ENCODE data around the gene HSH2D.

The HSH2D gene

DNA sequence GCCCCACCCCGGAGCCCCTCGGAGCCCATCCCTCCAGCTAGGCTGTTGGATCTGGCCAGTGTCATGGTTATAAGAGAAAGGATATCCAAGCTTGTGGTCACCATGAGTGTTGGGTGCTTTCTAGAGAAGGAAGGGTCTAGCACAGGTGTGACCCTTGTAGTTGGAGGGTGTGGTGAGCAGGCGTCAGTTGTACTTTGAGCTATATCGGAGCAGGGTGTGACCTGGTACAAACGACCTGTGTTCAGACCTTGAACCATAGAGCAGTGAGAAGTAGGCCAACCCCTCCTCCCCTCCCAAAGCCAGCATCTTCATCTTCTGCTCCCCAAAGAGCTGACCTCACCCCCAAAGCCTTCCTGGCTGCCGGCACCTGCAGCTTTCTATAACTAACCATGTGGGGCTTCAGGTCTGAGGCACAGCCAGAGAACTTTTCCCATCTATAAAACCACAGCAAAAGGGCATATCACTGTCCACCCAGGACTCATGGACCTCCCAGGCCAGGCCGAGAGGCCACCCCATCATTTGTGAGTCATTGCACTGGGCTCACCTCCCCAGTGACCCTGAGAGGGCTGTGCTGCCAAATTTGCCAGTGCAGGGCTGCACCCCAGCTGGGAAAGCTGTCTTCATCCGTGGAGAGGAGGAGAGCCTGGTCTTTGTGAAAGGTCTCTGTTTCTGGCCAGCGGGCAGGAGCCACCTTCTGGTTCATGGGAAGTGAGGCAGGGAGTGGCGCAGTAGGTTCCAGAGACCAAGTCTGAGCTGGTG, 17.6 kb upstream of the HSH2D start:
- Histone ChIP-seq H3K27me3 (ENCODE audit: insufficient read depth, low read length) (no peaks in the 10 kb centered on the region), H3K4me3 (ENCODE audit: low read depth, low read length, poor library complexity, severe bottlenecking) (no peak overlapping the region), H3K9me3 (ENCODE audit: low read length) (no peaks in the 10 kb centered on the region), H3F3A (ENCODE audit: insufficient read depth, low read length) (no peaks in the 10 kb centered on the region), H2AFZ (ENCODE audit: low read length) (no peak overlapping the region), H3K36me3 (ENCODE audit: insufficient read depth, low read length) (peaks cover 97% of the 10 kb centered on the region), H3K27ac (ENCODE audit: low read depth, low read length, poor library complexity, severe bottlenecking) (no peak overlapping the region), H3K9me2 (ENCODE audit: low read depth, low read length) (no peaks in the 10 kb centered on the region), H3K79me2 (ENCODE audit: insufficient read depth, low read length) (no peaks in the 10 kb centered on the region), H3K4me1 (ENCODE audit: insufficient read depth, low read length, severe bottlenecking) (no peaks in the 10 kb centered on the region), H3K4me2 (ENCODE audit: low read length) (no peak overlapping the region), H4K20me1 (ENCODE audit: insufficient read depth, low read length) (no peaks in the 10 kb centered on the region), H3K9ac (ENCODE audit: low read length) (no peak overlapping the region)
- TF ChIP-seq CTCF (IDR thresholded peaks at IDR 0.05; ENCODE audit: low read length), result no peak
- no peak for TF ChIP-seq EZH2 (IDR thresholded peaks at IDR 0.05; ENCODE audit: borderline replicate concordance, low read length)

GRCh38 chr19:16127080-16127479, 16.4 kb upstream of the HSH2D start:
- Histone ChIP-seq H3K4me2 (ENCODE audit: low read length) (no peak overlapping the region), H3K9me2 (ENCODE audit: low read depth, low read length) (no peaks in the 10 kb centered on the region), H4K20me1 (ENCODE audit: insufficient read depth, low read length) (no peaks in the 10 kb centered on the region)

DNA sequence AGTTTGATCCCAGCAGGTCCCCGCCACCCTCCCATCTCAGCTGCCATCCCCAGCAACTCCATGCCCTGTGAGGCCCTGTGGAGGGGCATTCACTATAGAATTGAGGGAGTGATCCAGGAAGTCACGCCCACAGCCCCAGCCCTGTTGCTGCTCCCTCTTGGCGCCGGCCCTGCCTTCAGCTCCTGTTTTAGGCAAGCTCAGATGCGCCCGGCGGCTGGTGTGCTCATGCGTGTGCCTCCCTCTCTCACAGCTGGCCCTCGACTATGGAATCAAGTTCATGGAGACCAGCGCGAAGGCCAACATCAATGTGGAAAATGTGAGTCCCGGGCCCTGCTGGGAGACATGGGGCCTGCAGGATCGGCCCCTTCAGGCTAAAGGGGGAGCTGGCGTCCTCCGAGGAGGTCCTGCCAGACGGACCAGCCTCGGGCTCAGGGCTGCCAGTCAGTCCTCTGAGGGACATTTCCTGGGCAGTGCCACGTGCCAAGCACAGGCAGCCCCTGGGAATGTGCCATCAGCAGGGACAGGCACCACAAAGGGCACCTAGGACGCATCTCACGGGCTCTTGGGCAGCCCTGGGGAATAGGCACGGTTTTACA, 15.6 kb upstream of the HSH2D start:
- Histone ChIP-seq H3K4me2 (ENCODE audit: low read length) (no peak overlapping the region), H3K27me3 (ENCODE audit: insufficient read depth, low read length) (no peaks in the 10 kb centered on the region), H3K4me3 (ENCODE audit: low read depth, low read length, poor library complexity, severe bottlenecking) (no peak overlapping the region), H3K36me3 (ENCODE audit: insufficient read depth, low read length) (peaks cover 97% of the 10 kb centered on the region), H3K9ac (ENCODE audit: low read length) (no peak overlapping the region), H3K9me2 (ENCODE audit: low read depth, low read length) (no peaks in the 10 kb centered on the region), H3K27ac (ENCODE audit: low read depth, low read length, poor library complexity, severe bottlenecking) (no peak overlapping the region), H3K79me2 (ENCODE audit: insufficient read depth, low read length) (no peaks in the 10 kb centered on the region), H3K9me3 (ENCODE audit: low read length) (no peaks in the 10 kb centered on the region), H2AFZ (ENCODE audit: low read length) (no peak overlapping the region), H4K20me1 (ENCODE audit: insufficient read depth, low read length) (no peaks in the 10 kb centered on the region), H3K4me1 (ENCODE audit: insufficient read depth, low read length, severe bottlenecking) (no peaks in the 10 kb centered on the region), H3F3A (ENCODE audit: insufficient read depth, low read length) (no peaks in the 10 kb centered on the region)
- no peak for TF ChIP-seq CTCF (IDR thresholded peaks at IDR 0.05; ENCODE audit: low read length)
- no peak for TF ChIP-seq EZH2 (IDR thresholded peaks at IDR 0.05; ENCODE audit: borderline replicate concordance, low read length)

More at GRCh38 chr19:16127080-16127479, 16.4 kb upstream of the HSH2D start:
- H3K36me3 ChIP-seq (ENCODE audit: insufficient read depth, low read length), result peaks cover 97% of the 10 kb centered on the region
- no peaks in the 10 kb centered on the region for H3K4me1 ChIP-seq (ENCODE audit: insufficient read depth, low read length, severe bottlenecking)
- no peak overlapping the region for H2AFZ ChIP-seq (ENCODE audit: low read length)
- H3K27ac ChIP-seq (ENCODE audit: low read depth, low read length, poor library complexity, severe bottlenecking), result no peak overlapping the region
- H3K4me3 ChIP-seq (ENCODE audit: low read depth, low read length, poor library complexity, severe bottlenecking), result no peak overlapping the region
- no peaks in the 10 kb centered on the region for H3F3A ChIP-seq (ENCODE audit: insufficient read depth, low read length)
- TF ChIP-seq CTCF (IDR thresholded peaks at IDR 0.05; ENCODE audit: low read length) (no peak), EZH2 (IDR thresholded peaks at IDR 0.05; ENCODE audit: borderline replicate concordance, low read length) (no peak)
- no peaks in the 10 kb centered on the region for H3K9me3 ChIP-seq (ENCODE audit: low read length)
- no peak overlapping the region for H3K9ac ChIP-seq (ENCODE audit: low read length)
- H3K27me3 ChIP-seq (ENCODE audit: insufficient read depth, low read length), result no peaks in the 10 kb centered on the region
- H3K79me2 ChIP-seq (ENCODE audit: insufficient read depth, low read length), result no peaks in the 10 kb centered on the region
